SK-N-SH treated with all-trans-retinoic acid at 6 μM for 48 hours (cell line): ENCODE measurements around the gene STPG3.

ENCODE experiments used
- ARNTL ChIP-seq: fragments of 450-650 bp; formaldehyde crosslinking; IDR thresholded peaks from 2 replicates; pipeline ENCODE4 v1.5.0; 2020; ENCODE audit warnings: low read depth, mild to moderate bottlenecking, moderate library complexity, borderline replicate concordance
- BACH2 ChIP-seq: fragments of 250-450 bp; sonication (Bioruptor Pico); IDR thresholded peaks from 2 replicates; pipeline ENCODE4 v1.9.0; 2021; ENCODE audit warnings: mild to moderate bottlenecking, borderline replicate concordance
- ESRRG ChIP-seq: fragments of 250-450 bp; sonication (Bioruptor Pico); IDR thresholded peaks from 2 replicates; pipeline ENCODE4 v1.6.1; 2021; ENCODE audit warnings: mild to moderate bottlenecking
- TCF4 ChIP-seq: fragments of 250-450 bp; sonication (Bioruptor Pico); IDR thresholded peaks from 2 replicates; pipeline ENCODE4 v1.8.0; 2021; ENCODE audit warnings: mild to moderate bottlenecking, moderate library complexity, borderline replicate concordance
- TOX ChIP-seq: fragments of 250-450 bp; sonication (Bioruptor Pico); IDR thresholded peaks from 2 replicates; pipeline ENCODE4 v1.8.0; 2021; ENCODE audit warnings: mild to moderate bottlenecking, moderate library complexity, borderline replicate concordance
- ZFP3 ChIP-seq: fragments of 250-450 bp; sonication (Bioruptor Pico); IDR thresholded peaks from 2 replicates; pipeline ENCODE4 v1.5.0; 2020; ENCODE audit warnings: mild to moderate bottlenecking, moderate library complexity
- TF ChIP-seq, protein P1 (sequence below): fragments of 250-450 bp; sonication (Bioruptor Pico); IDR thresholded peaks from 2 replicates; pipeline ENCODE4 v1.8.0; 2020; ENCODE audit warnings: mild to moderate bottlenecking, moderate library complexity, borderline replicate concordance
- TF ChIP-seq, protein P2 (sequence below): fragments of 250-450 bp; sonication (Bioruptor Pico); IDR thresholded peaks from 2 replicates; pipeline ENCODE4 v1.5.1; 2021; ENCODE audit warnings: mild to moderate bottlenecking, moderate library complexity
- TF ChIP-seq, protein P3 (sequence below): fragments of 250-450 bp; sonication (Bioruptor Pico); IDR thresholded peaks from 2 replicates; pipeline ENCODE4 v1.5.1; 2020; ENCODE audit warnings: low read depth, mild to moderate bottlenecking, moderate library complexity

DNA sequence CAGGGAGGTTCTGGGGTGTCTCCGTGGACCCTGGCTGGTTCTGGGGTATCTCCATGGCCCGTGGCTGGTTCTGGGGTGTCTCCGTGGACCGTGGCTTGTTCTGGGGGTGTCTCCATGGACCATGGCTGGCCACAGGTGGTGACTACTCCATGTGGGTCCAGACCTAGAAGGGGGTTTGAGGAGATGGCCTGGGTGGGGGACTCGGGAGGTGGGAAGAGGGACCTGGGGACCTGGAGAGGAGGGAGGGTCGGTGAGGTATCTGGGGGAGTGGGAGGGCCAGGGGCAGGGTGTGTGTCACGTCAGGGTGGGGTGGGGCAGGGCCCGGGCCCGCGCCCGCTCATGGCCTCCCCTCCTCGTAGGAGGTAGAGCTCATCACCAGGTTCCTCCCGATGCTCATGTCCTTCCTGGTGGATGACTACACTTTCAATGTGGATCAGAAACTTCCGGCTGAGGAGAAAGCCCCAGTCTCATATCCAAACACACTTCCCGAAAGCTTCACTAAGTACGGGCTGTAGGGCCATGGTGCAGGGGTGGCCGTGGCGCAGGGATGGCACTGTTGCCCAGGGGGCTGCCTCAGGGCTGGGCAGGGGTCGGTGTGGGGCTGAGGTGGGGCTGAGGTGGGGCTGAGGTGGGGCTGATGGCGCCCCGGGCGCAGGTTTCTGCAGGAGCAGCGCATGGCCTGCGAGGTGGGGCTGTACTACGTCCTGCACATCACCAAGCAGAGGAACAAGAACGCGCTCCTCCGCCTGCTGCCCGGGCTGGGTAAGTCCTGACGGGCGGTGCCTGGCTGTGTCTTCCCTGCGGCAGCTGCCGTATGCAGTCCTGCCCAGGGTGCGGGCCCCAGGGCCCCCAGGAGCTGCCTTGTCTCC, 15.7 kb downstream of the STPG3 start:
- TF ChIP-seq TCF4 (CRISPR knock-in tag) (no peak), ZFP3 (no peak), BACH2 (CRISPR knock-in tag) (no peak), ESRRG (CRISPR knock-in tag) (no peak), ARNTL (no peak), TOX (CRISPR knock-in tag) (no peak)
- TF ChIP-seq, protein P1, sequence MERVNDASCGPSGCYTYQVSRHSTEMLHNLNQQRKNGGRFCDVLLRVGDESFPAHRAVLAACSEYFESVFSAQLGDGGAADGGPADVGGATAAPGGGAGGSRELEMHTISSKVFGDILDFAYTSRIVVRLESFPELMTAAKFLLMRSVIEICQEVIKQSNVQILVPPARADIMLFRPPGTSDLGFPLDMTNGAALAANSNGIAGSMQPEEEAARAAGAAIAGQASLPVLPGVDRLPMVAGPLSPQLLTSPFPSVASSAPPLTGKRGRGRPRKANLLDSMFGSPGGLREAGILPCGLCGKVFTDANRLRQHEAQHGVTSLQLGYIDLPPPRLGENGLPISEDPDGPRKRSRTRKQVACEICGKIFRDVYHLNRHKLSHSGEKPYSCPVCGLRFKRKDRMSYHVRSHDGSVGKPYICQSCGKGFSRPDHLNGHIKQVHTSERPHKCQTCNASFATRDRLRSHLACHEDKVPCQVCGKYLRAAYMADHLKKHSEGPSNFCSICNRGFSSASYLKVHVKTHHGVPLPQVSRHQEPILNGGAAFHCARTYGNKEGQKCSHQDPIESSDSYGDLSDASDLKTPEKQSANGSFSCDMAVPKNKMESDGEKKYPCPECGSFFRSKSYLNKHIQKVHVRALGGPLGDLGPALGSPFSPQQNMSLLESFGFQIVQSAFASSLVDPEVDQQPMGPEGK (CRISPR knock-in tag) = no peak
- TF ChIP-seq, protein P2, sequence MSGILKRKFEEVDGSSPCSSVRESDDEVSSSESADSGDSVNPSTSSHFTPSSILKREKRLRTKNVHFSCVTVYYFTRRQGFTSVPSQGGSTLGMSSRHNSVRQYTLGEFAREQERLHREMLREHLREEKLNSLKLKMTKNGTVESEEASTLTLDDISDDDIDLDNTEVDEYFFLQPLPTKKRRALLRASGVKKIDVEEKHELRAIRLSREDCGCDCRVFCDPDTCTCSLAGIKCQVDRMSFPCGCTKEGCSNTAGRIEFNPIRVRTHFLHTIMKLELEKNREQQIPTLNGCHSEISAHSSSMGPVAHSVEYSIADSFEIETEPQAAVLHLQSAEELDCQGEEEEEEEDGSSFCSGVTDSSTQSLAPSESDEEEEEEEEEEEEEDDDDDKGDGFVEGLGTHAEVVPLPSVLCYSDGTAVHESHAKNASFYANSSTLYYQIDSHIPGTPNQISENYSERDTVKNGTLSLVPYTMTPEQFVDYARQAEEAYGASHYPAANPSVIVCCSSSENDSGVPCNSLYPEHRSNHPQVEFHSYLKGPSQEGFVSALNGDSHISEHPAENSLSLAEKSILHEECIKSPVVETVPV (CRISPR knock-in tag) = no peak
- TF ChIP-seq, protein P3, sequence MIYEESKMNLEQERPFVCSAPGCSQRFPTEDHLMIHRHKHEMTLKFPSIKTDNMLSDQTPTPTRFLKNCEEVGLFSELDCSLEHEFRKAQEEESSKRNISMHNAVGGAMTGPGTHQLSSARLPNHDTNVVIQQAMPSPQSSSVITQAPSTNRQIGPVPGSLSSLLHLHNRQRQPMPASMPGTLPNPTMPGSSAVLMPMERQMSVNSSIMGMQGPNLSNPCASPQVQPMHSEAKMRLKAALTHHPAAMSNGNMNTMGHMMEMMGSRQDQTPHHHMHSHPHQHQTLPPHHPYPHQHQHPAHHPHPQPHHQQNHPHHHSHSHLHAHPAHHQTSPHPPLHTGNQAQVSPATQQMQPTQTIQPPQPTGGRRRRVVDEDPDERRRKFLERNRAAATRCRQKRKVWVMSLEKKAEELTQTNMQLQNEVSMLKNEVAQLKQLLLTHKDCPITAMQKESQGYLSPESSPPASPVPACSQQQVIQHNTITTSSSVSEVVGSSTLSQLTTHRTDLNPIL = no peak
